ENCODE results near the gene PLEKHA3. TPM values are rescaled to one million over a fixed set of nuclear protein-coding genes. Genes with fewer than 3 reads are reported as not detected.
A peak's percentile ranks its signal among the peaks of the same experiment; 100 is the strongest.

The PLEKHA3 gene
- total and polyA plus RNA-seq, 2 experiments from 2014 or later, result 9.1 to 32.1 TPM

GRCh38 chr2:178477443-178478129 lies 2.7 kb upstream of the PLEKHA3 start:
- H4K20me1 ChIP-seq (ENCODE audit: insufficient read depth, poor library complexity, severe bottlenecking), result peaks cover 12% of the 10 kb centered on the region
- peak overlapping the region; percentile 83 for H3K4me2 ChIP-seq
- no peaks in the 10 kb centered on the region for H3K27me3 ChIP-seq
- 11% methylated on average over 3 of the region's 3 CpGs for WGBS (ENCODE audit: low lambda C conversion rate, missing lambda C conversion rate)
- H3K36me3 ChIP-seq (replicated peaks; ENCODE audit: insufficient read depth, low read depth), result no peaks in the 10 kb centered on the region
- H2AFZ ChIP-seq, result peak overlapping the region; percentile 98
- H3K27ac ChIP-seq, result peak overlapping the region; percentile 98
- no peak for TF ChIP-seq CTCF (IDR thresholded peaks at IDR 0.05; ENCODE audit: poor library complexity)
- no peak for TF ChIP-seq EZH2phosphoT487 (IDR thresholded peaks at IDR 0.05; ENCODE audit: low read depth, severe bottlenecking, unreplicated experiment)
- no peak for TF ChIP-seq EZH2 (IDR thresholded peaks at IDR 0.05; ENCODE audit: borderline replicate concordance)
- DNase-seq (ENCODE audit: low spot score), result no peak
- peaks cover 20% of the 10 kb centered on the region for H3K4me1 ChIP-seq (ENCODE audit: insufficient read depth)
- no peaks in the 10 kb centered on the region for H3K9me2 ChIP-seq (replicated peaks; ENCODE audit: insufficient read depth)
- H3K79me2 ChIP-seq, result peaks cover 51% of the 10 kb centered on the region
- H3K4me3 ChIP-seq, result peak overlapping the region; percentile 84
- no peaks in the 10 kb centered on the region for H3K9me3 ChIP-seq (ENCODE audit: low read depth)

GRCh38 chr2:178478130-178478438 lies 2.2 kb upstream of the PLEKHA3 start:
- WGBS (ENCODE audit: low lambda C conversion rate, missing lambda C conversion rate), result 1% methylated on average over 10 of the region's 10 CpGs
- Histone ChIP-seq H3K4me2 (peak overlapping the region; percentile 83), H4K20me1 (ENCODE audit: insufficient read depth, poor library complexity, severe bottlenecking) (peaks cover 17% of the 10 kb centered on the region), H2AFZ (peak overlapping the region; percentile 98), H3K27ac (peak overlapping the region; percentile 98), H3K79me2 (peaks cover 53% of the 10 kb centered on the region), H3K4me3 (peak overlapping the region; percentile 84), H3K27me3 (no peaks in the 10 kb centered on the region), H3K9me3 (ENCODE audit: low read depth) (no peaks in the 10 kb centered on the region), H3K9me2 (replicated peaks; ENCODE audit: insufficient read depth) (no peaks in the 10 kb centered on the region), H3K36me3 (replicated peaks; ENCODE audit: insufficient read depth, low read depth) (no peaks in the 10 kb centered on the region), H3K4me1 (ENCODE audit: insufficient read depth) (peaks cover 20% of the 10 kb centered on the region)
- DNase-seq (ENCODE audit: low spot score), result peak; percentile 25
- TF ChIP-seq CTCF (IDR thresholded peaks at IDR 0.05; ENCODE audit: poor library complexity), result no peak
- TF ChIP-seq EZH2 (IDR thresholded peaks at IDR 0.05; ENCODE audit: borderline replicate concordance), result no peak
- TF ChIP-seq EZH2phosphoT487 (IDR thresholded peaks at IDR 0.05; ENCODE audit: low read depth, severe bottlenecking, unreplicated experiment), result no peak

- peak within 1 kb of the TSS; percentile 83 for H3K4me2 ChIP-seq
- peak within 1 kb of the TSS; percentile 98 for H3K27ac ChIP-seq
- peak within 1 kb of the TSS; percentile 84 for H3K4me3 ChIP-seq
- peak within 1 kb of the TSS; percentile 98 for H2AFZ ChIP-seq
- H3K36me3 ChIP-seq (replicated peaks; ENCODE audit: insufficient read depth, low read depth), result no peaks in the 10 kb centered on the region
- H3K27me3 ChIP-seq, result no peaks in the 10 kb centered on the region
- no peaks in the 10 kb centered on the region for H3K9me2 ChIP-seq (replicated peaks; ENCODE audit: insufficient read depth)
- 2% methylated on average over 56 of the region's 56 CpGs for WGBS (ENCODE audit: low lambda C conversion rate, missing lambda C conversion rate)
- peaks cover 20% of the 10 kb centered on the region for H3K4me1 ChIP-seq (ENCODE audit: insufficient read depth)
- TF ChIP-seq CTCF (IDR thresholded peaks at IDR 0.05; ENCODE audit: poor library complexity) (peak; percentile 64), EZH2 (IDR thresholded peaks at IDR 0.05; ENCODE audit: borderline replicate concordance) (no peak)
- peaks cover 58% of the 10 kb centered on the region for H3K79me2 ChIP-seq
- no peaks in the 10 kb centered on the region for H3K9me3 ChIP-seq (ENCODE audit: low read depth)
- peak; percentile 92 for DNase-seq (ENCODE audit: low spot score)
- H4K20me1 ChIP-seq (ENCODE audit: insufficient read depth, poor library complexity, severe bottlenecking), result peaks cover 22% of the 10 kb centered on the region
Measured at GRCh38 chr2:178478439-178479274, 1.6 kb upstream of the PLEKHA3 start, which contains the start of gene FKBP7. FKBP7 (minus strand) TSS chr2:178478600; CDS start chr2:178478499, 101 bp downstream.
